Loucy (cell line): ENCODE data around the gene NSD2.

Experiments used
- CTCF ChIP-seq: fragments of 200-600 bp; sonication (generic); conservative IDR thresholded peaks from 2 replicates; pipeline ENCODE4 v1.5.1; 2014; ENCODE audit warnings: mild to moderate bottlenecking, antibody characterized with exemption, low read length
- EZH2phosphoT487 ChIP-seq: fragments of 200-600 bp; IDR thresholded peaks from 2 replicates; pipeline ENCODE4 v1.6.1; 2018; ENCODE audit warnings: antibody characterized with exemption, mild to moderate bottlenecking, moderate library complexity, borderline replicate concordance

GRCh38 chr4:1869530-1870327 lies 1.5 kb upstream of the NSD2 start:
- TF ChIP-seq CTCF (no peak), EZH2phosphoT487 (no peak)
